GM11168 (cell line): ENCODE data around the gene TRIM8.

ENCODE experiments used
- in situ Hi-C: fragments of 300-500 bp; cut with MboI; formaldehyde crosslinking; loops from one replicate; pipeline ENCODE4 v1.12.0; 2022; ENCODE audit warnings: low sequenced_read_pairs; ENCODE audit not compliant: unreplicated experiment

Gene TRIM8

DNA sequence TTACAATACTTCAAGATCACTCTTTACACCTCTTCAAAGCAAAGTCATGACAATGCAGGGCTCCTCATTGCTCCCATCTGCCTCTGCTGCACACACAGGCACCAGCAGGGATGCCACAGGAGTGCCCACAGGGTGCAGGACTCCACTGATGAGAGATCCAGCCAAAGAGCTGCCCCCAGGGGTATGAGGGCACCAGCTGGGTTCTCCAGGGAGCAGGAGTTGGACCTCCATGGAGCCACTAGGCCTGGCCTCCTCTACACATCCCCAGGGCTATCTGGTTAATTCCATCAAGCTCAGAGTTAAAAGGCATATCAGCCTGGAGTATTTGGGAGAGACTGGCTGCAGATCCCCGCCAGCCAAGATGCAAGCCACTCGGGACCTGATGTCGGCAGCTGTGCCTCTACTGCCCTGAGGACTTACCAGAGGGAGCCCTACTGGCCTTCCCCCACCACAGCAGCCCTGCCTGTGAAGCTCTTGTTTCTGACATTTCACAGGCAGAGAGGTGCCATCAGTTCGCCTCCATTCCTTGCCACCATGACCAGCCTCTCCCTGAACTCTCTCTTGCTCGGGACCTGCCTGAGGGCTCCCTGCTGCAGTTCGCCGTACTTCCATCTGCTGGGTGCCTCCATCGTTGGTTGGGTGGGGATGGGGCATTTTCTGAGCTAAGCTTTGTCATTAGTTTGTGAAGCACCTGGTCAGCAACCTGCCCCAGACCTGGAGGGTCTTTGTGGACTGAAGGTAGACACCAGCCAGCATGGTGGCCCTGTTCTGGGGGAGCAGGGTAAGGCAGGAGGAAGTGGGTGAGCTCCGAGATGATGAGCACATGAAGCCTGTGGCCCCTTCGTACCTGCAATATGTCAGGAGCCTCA lies 12.5 kb upstream of the TRIM8 start:
- in situ Hi-C loops: no loop called here

DNA sequence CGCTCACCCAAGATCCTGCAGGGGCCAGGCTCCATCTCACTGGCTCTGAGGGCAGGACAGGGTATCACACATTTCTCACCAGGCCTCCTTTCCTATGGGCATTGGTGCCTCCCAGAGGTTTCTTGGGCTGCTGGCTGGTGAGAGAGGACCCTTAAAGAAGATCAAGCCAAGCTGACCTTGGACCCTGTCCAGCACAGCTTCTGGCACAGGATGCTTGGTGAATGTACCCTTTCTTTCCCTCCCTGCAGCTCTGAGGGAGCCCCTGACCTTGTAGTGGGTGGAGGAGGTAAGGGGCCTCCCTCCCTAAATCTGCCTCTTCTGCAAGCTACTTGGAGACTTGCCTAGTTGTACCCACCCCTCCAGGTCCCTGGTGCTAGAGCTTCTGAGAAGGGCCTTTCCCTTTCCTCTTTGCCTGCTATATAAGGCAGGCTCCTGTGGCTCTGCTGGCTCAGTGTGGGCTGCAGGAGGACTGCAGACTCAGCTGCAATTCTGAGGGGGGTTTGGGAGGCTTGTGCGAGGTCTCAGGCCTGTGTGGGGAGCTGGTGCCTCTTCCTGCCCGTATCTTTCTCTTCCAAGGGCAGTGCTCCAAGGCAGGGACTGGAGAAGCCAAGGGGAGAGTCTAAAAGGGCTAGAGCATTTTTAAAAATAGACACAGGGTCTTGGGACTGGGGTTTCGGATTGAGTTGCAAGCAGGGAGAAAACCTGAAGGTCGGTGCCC lies 11.7 kb upstream of the TRIM8 start:
- in situ Hi-C loops: no loop called here

DNA sequence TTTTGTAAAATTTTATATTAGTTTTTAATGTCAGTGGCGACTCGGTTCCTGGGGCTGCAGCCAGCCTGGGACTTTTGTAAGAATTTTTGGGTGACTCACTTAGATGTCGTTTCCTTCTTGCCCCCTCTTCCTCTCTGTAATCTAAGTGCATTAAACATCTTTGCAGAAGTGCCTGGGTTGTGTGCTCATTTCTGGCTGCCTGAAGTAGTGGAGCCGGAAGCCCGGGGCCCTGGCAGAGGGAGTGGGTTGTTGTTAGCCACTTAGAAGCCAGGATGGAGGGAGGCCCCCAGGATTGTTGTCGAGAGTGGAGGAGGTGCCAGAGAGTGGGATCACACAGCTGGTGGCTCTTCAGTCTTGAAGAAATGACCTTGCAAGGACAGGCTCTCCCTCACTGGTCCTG lies 11.0 kb upstream of the TRIM8 start:
- in situ Hi-C loops: no loop called here

GRCh38 chr10:102633848-102634247 lies 10.4 kb upstream of the TRIM8 start:
- in situ Hi-C loops: no loop called here

DNA sequence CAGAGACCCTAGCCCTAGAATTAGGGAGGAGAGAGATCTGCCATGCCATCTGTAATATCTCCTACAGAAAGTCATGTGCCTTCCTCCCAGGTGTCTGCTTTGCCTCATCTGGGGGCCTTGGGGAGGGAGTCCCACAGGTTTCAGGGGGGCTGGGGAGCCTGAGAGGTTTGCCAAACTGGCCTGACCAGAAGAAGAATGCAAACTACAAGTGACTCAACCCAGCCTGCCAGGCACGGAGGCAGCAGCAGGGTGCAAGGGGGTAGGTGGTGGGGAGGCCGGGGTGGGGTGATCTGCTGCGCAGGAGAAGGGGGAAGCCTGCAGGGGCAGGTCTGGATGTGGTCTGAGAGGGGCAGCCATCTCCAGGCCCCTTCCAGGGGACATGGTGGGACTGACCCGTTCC lies 9.6 kb upstream of the TRIM8 start:
- in situ Hi-C loops: no loop called here

- in situ Hi-C loops: no loop called here
These were observed 8.9 kb upstream of the TRIM8 start for GRCh38 chr10:102635377-102635776.

- in situ Hi-C loops: no loop called here
These were observed 4.7 kb upstream of the TRIM8 start for GRCh38 chr10:102639537-102639936.

DNA sequence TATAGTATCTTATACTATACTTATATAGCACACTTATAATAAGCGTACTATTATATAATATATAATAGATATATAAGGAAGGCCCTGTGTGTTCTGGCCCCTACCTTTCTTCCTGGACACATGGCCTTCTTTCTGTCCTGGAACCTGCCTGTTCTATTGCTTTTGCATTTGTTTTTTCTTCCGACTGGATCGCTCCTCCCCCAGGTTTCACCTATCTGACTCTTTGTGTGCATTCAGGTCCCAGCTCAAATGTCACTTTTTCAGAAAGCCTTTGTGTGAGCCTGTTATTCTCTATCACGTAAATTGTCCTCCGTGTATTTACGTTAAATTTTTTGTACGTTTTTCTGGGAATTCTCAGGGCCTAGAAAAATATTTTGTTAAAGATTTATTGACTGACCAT lies 2.9 kb upstream of the TRIM8 start:
- in situ Hi-C loops: no loop called here

DNA sequence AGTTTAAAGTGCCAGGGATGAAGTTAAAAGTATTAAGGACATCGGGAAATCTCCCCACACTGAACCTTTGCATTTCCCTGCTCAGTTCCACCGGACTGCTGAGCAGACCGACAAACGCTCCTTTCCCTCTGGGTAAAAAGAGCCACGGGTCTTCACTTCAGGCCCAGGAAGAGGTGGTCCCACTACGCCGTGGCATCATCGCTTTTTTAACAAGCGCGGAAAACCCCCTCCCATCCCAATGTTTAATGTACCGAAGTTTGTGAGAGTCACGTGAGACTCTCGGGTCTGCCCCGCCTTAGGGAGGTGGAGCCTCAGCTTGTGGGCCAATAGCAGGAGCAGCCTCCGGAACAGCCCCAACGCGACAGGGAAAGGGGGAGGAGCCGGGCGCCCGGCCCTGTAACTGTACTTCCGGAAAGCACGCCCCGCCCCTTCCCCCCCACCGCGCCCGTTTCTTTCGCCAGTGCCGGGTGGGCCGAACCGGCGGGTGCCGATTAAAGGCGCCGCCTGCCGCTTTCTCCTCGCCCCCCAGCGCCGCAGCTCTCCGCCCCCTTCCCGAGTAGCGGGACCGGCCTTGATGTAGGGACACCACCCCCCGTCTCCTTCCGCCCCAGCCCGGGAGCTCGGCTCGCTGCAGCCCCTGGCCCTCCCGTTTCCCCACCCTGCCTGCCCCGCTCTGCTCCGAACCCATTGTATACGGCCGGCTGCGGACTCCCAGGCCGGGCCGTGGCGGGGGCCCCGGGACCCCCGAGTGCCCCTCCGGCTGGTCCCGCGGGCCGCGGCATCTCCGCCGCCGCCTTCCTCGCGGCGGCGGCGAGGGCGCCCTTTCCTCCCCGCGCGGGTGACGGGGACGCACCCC lies 2.2 kb upstream of the TRIM8 start:
- in situ Hi-C loops: no loop called here

- in situ Hi-C loops: no loop called here
These were observed 1.4 kb upstream of the TRIM8 start for GRCh38 chr10:102642736-102643335.

GRCh38 chr10:102643336-102644065 lies 778 bp upstream of the TRIM8 start:
- in situ Hi-C loops: no loop called here

DNA sequence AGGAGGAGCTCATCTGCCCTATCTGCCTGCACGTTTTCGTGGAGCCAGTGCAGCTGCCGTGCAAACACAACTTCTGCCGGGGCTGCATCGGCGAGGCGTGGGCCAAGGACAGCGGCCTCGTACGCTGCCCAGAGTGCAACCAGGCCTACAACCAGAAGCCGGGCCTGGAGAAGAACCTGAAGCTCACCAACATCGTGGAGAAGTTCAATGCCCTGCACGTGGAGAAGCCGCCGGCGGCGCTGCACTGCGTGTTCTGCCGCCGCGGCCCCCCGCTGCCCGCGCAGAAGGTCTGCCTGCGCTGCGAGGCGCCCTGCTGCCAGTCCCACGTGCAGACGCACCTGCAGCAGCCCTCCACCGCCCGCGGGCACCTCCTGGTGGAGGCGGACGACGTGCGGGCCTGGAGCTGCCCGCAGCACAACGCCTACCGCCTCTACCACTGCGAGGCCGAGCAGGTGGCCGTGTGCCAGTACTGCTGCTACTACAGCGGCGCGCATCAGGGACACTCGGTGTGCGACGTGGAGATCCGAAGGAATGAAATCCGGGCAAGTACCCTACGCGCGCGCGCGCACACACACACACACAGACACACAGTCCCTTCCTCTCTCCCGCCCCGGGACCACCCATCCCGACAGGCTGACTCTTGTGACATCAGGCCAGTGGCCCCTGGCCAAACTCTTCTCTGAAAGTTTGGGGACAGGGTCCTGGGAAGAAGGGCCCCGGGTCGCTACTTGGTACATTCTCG lies 538 bp downstream of the TRIM8 start:
- in situ Hi-C loops: no loop called here

DNA sequence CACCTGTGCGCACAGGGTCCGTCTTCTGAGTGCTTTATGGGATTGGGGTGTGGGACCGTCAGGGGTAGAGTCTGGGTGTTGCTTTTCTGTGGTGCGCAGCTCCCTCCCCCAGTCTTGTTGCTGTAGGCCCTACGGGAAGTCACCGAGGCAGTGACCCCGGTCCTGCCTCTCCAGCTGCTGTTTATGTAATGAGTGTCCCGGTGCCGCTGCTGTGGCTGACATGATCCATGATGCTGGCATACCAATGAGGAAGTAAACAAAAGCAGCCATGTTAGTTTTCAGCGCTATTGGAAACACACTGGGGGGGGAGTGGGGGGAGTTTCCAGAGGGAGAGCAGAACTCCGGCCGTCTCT lies 1.1 kb downstream of the TRIM8 start:
- in situ Hi-C loops: no loop called here

DNA sequence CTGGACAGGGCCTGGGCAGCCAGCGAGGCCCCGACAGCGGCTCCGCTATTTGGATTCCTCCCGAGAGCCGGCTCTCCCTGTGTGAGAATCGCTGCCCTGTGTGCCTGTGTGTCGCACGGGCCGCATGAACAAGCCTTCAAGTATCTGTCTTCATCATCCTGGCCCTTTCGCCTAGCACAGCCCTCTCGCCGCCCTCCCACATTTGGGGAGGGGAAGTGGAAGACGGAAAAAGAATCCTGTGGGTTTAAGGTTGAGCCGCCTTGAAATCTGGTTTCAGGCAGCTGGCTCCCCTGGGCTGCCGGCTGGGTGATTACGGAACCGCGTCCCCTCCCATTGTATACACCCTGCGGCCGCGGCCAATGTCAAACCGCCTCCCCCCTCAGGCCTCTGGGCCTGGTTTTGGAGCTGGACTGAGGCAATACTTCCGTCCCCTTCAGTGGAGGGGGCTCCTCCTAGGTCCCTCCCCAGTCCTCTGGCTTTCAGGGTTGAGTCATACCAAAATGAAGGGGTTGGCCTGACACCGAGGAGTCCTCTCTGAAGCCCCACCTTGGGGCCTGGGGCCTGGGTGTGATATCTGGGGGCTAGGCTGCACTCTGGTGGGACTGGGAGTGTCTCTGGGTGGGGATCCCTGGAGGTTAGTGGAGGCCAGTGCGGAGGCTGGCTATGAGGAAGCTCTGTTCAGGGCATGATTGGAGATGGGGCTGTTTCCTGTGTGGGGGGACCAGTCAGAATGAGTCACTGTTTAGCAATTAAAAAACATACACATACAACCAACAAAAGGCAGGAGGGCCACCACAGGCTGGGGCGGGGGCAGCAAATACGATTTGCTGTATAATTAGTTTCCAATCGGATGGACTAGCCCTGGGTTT lies 1.7 kb downstream of the TRIM8 start:
- in situ Hi-C loops: no loop called here

GRCh38 chr10:102646610-102647442 lies 2.5 kb downstream of the TRIM8 start:
- in situ Hi-C loops: no loop called here

DNA sequence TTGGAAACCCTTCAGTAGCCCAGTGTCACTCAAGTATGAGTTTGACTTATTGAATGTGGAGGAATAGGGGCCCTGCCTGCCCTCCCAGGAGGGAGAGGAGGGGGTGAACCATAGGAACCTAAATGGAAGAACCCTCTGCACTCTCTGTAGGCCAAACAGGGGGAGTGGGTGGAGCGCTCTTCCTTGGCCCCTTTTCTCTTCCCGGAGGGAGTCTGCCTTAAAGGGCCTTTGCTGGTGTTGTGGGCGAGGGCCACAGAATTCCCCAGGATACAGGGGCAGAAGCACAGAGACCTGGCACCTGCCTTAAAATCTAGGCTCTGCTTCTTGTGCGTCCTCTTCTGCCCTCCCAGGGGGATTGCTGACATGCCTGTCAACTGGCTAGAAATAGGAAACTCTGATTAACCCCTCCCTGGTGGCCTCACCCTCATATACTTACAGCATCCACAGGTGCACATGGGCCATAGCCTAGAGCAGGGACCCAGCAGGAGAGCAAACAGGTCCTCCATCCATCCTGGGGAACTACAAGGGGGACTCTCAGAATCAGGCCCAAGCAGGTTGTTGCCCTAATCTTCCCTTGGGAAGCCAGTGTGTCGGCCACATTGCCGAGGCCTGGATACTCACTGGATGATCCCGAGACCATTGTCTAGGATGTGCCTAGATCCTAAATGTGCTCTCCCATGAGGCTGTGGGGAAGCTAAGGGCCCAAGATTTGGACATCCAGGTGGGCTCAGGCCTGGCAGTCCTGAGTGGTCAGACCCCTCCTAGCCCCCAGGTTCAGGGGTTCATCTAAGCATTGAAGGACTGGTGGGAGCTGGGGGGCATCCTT lies 3.4 kb downstream of the TRIM8 start:
- in situ Hi-C loops: no loop called here
